ENCODE results near the gene RCN1.

The RCN1 gene

GRCh38 chr11:32152821-32153220 lies 61.9 kb downstream of the RCN1 start:
- no peak for TF ChIP-seq CTCF (IDR thresholded peaks at IDR 0.05; ENCODE audit: low read depth, low read length)
- DNase-seq (ENCODE audit: extremely low read depth, low read depth): no peak

GRCh38 chr11:32153747-32154146 lies 62.9 kb downstream of the RCN1 start:
- no peak for TF ChIP-seq CTCF (IDR thresholded peaks at IDR 0.05; ENCODE audit: low read depth, low read length)

GRCh38 chr11:32154275-32154674 lies 63.4 kb downstream of the RCN1 start:
- DNase-seq (ENCODE audit: extremely low read depth, low read depth): no peak
- TF ChIP-seq CTCF (IDR thresholded peaks at IDR 0.05; ENCODE audit: low read depth, low read length): no peak

More at GRCh38 chr11:32153747-32154146, 62.9 kb downstream of the RCN1 start:
- no peak for DNase-seq (ENCODE audit: extremely low read depth, low read depth)
